Activated naive CD8-positive, alpha-beta T cell (primary cell): ENCODE measurements around the gene TPSG1.

ENCODE experiments used
- H3K27ac Mint-ChIP-seq: one replicate; pipeline ENCODE4 v1.8.0; 2021; ENCODE audit warnings: mixed read lengths
- H3K27me3 Mint-ChIP-seq: one replicate; pipeline ENCODE4 v1.8.0; 2021; ENCODE audit warnings: mixed read lengths
- H3K36me3 Mint-ChIP-seq: one replicate; pipeline ENCODE4 v1.8.0; 2021; ENCODE audit warnings: mixed read lengths
- H3K4me1 Mint-ChIP-seq: one replicate; pipeline ENCODE4 v1.8.0; 2021; ENCODE audit warnings: low read depth, mixed read lengths
- H3K4me3 Mint-ChIP-seq: one replicate; pipeline ENCODE4 v1.8.0; 2021; ENCODE audit warnings: mild to moderate bottlenecking, mixed read lengths
- H3K9me3 Mint-ChIP-seq: one replicate; pipeline ENCODE4 v1.8.0; 2021; ENCODE audit warnings: low read depth, mixed read lengths

TPSG1 gene

DNA sequence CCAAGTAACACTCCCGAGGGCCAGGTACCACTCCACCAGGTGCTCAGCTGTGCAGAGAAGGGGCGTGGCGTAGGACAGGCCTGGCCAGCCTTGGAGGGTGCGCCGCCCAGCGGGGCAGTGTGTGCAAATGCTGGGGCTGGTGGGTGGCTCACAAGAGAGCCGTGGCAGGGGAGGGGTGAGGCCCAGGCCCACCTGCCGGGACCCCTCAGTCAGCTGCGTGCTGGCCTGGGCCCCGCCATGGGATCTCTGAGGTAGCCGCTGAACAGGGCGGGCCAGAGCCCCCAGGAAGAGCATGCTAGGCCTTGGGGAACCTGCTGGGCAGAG, 8.8 kb downstream of the TPSG1 start:
- Mint-ChIP-seq H3K27me3 (no peaks in the 10 kb centered on the region), H3K9me3 (no peaks in the 10 kb centered on the region), H3K4me1 (no peaks in the 10 kb centered on the region), H3K36me3 (no peaks in the 10 kb centered on the region), H3K4me3 (no peak overlapping the region), H3K27ac (no peak overlapping the region)

DNA sequence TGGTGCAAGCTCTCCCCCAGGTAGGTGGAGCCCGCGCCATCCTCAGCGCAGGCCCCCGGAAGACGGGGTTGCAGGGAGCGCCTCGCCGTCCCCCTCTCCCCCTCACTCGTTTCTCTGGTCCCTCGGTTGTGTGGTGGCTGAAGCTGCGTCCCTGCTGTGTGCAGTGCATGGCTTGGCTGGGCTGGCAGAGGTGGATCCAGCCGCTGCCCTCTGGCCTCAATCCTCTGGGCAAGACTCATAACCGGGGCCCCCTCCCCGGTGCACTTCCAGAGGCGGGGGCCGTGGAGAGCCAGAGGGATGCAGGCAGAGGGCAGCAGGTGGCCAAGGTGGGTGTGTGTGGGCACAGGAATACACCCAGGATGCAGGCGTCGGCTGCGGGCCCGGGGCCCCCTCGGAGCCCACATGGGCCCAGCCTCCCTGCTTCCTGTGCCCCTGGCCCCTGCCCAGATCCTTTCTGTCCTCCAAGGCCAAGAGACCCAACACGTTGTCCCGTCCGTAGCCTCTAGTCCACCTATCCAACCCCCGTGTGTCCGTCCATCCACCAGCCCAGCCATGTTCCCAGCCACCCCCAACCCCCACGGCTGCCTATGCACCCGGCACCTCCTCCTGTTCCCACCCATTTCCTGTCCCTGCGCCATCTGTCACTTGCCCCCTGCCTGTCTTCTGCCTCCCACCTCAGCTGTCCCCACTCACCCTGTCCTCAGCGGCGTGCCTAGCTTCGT, 9.3 kb downstream of the TPSG1 start:
- H3K36me3 Mint-ChIP-seq: no peaks in the 10 kb centered on the region
- no peak overlapping the region for H3K27ac Mint-ChIP-seq
- H3K4me3 Mint-ChIP-seq: no peak overlapping the region
- H3K27me3 Mint-ChIP-seq: no peaks in the 10 kb centered on the region
- H3K9me3 Mint-ChIP-seq: no peaks in the 10 kb centered on the region
- no peaks in the 10 kb centered on the region for H3K4me1 Mint-ChIP-seq

DNA sequence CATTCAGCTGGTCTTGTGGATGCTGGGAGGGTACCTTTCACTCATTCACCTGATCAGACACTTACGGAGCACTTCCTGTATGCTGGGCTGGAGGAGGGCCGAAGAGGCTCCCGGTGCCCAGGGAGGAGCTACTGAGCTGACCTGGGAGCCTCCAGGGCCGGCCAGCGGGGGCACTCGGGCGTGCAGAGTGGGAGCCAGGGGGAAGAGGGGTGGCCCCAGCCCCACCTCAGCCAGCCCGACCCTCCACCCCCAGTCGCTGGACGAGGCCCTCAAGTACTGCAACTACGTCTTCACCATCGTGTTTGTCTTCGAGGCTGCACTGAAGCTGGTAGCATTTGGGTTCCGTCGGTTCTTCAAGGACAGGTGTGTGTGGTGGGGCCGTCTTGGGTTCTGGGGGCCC, 10.3 kb downstream of the TPSG1 start:
- Mint-ChIP-seq H3K27me3 (no peaks in the 10 kb centered on the region), H3K4me3 (no peak overlapping the region), H3K36me3 (no peaks in the 10 kb centered on the region), H3K9me3 (no peaks in the 10 kb centered on the region), H3K27ac (no peak overlapping the region), H3K4me1 (no peaks in the 10 kb centered on the region)

DNA sequence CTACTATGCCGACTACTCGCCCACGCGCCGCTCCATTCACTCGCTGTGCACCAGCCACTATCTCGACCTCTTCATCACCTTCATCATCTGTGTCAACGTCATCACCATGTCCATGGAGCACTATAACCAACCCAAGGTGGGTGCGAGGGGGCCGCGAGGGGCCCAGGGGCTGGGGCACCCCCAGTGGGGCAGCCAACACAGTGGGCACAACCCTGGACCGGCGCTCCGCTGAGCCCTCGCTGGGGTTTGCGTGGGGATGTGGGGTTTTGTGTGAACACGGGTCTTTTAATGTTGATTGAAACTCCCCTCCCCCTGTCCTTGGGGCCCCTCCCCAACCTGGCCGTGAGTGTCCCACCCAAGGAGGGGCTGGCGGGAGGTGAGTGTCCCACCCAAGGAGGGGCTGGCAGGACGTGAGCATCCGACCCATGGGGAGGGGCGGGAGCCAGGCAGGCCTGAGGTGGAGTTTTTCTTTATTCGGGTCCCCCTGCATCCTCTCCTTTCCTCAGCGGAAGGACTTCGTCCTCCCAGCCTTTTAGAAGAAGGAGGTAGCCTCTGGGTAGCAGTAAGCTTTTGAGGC, 11.2 kb downstream of the TPSG1 start:
- Mint-ChIP-seq H3K36me3 (no peaks in the 10 kb centered on the region), H3K9me3 (no peaks in the 10 kb centered on the region), H3K4me3 (no peak overlapping the region), H3K27me3 (no peaks in the 10 kb centered on the region), H3K27ac (no peak overlapping the region), H3K4me1 (no peaks in the 10 kb centered on the region)

DNA sequence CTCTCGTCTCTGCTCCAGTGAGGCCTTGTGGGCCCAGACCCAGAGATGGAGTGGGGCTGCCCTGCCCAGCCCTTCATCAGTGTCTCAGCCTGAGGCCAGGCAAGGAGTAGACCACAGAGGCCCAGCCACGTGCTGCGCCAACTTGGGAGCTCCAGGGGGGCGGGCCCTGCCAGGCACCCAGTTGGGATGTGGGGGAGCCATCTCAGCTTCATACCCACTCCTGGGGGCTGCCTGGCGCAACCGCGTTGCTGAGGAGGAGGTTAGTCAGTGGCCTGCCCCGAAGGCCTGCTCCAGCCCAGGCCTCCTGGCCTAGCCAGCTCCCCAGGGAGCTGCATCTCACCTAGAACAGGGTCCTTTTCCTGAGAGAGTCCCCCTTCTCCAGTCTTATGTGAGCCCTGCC, 11.8 kb downstream of the TPSG1 start:
- Mint-ChIP-seq H3K36me3 (no peaks in the 10 kb centered on the region), H3K27me3 (no peaks in the 10 kb centered on the region), H3K4me3 (no peak overlapping the region), H3K9me3 (no peaks in the 10 kb centered on the region), H3K4me1 (peaks cover 2% of the 10 kb centered on the region), H3K27ac (no peak overlapping the region)

DNA sequence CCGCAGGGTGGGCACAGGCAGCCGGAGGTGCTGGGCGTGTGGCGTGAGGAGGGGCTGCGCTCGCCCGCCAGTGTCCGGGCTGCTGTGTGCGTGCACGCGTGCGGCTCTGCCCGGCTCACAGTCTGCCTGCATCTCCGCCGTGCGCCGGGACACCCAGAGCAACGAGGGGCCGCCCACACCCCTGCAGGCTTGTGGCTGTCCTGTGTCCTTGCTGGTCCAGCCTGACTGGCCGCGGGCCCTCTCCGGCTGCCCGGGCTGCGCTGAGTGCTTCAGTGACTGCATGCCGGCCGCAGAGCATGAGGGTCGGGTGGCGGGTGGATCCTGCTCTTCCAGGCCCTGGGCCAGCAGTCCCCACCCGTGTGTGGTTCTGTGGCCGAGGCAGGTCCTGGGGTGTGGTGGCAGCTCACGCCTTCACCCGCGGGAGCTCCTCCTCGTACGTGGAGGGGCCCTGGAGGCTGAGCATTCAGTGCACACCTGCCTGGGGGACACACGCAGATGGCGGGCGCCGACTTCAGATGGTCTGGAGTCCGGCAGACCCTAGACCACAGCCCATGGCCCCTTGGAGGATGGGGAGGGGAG, 12.4 kb downstream of the TPSG1 start:
- Mint-ChIP-seq H3K4me3 (no peak overlapping the region), H3K27me3 (no peaks in the 10 kb centered on the region), H3K9me3 (no peaks in the 10 kb centered on the region), H3K27ac (no peak overlapping the region), H3K4me1 (peaks cover 3% of the 10 kb centered on the region), H3K36me3 (no peaks in the 10 kb centered on the region)

DNA sequence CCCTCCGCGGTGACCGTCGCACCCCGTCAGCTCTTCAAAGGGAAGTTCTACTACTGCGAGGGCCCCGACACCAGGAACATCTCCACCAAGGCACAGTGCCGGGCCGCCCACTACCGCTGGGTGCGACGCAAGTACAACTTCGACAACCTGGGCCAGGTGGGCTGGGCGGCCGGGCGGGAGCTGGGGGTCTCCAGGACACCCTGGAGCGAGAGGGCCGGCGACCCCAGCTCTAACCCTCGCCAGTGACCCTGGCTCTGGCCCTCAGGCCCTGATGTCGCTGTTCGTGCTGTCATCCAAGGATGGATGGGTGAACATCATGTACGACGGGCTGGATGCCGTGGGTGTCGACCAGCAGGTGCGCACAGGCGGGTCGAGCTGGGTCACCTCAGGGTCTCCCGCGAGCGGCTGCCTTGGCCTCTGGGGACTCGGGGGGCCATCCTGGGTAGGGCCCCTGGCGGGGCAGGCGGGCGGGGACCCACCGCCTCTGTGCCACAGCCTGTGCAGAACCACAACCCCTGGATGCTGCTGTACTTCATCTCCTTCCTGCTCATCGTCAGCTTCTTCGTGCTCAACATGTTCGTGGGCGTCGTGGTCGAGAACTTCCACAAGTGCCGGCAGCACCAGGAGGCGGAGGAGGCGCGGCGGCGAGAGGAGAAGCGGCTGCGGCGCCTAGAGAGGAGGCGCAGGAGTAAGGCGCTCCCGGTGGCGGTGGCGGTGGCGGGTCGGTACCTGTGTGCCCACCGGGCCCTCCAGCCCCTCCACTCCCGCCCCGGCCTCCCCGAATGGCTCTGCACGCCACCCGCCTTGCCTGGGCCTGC, 13.4 kb downstream of the TPSG1 start:
- Mint-ChIP-seq H3K4me3 (no peak overlapping the region), H3K36me3 (no peaks in the 10 kb centered on the region), H3K4me1 (peaks cover 3% of the 10 kb centered on the region), H3K9me3 (no peaks in the 10 kb centered on the region), H3K27me3 (no peaks in the 10 kb centered on the region), H3K27ac (no peak overlapping the region)

DNA sequence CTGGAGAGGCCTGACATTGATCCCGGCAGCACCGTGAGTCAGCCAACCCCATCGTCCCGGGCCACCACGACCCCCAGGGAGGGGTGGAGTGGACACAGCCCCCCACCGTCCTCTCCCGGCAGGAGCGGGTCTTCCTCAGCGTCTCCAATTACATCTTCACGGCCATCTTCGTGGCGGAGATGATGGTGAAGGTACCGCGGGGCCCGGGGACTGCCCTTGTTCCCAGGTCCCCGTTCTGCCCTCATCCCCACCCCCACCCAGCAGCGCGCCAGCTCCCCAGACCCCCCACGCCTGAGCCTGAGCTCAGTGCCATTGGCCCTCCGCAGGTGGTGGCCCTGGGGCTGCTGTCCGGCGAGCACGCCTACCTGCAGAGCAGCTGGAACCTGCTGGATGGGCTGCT, 14.6 kb downstream of the TPSG1 start:
- Mint-ChIP-seq H3K4me3 (no peak overlapping the region), H3K27ac (no peak overlapping the region), H3K9me3 (no peaks in the 10 kb centered on the region), H3K36me3 (no peaks in the 10 kb centered on the region), H3K4me1 (peaks cover 3% of the 10 kb centered on the region), H3K27me3 (no peaks in the 10 kb centered on the region)

DNA sequence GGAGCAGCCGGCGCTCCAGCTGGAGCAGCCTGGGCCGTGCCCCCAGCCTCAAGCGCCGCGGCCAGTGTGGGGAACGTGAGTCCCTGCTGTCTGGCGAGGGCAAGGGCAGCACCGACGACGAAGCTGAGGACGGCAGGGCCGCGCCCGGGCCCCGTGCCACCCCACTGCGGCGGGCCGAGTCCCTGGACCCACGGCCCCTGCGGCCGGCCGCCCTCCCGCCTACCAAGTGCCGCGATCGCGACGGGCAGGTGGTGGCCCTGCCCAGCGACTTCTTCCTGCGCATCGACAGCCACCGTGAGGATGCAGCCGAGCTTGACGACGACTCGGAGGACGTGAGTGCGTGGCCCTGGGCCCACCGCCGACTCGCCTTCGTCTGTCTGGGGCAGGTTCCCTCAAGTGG, 16.0 kb downstream of the TPSG1 start:
- Mint-ChIP-seq H3K27me3 (no peaks in the 10 kb centered on the region), H3K4me1 (peaks cover 3% of the 10 kb centered on the region), H3K27ac (no peak overlapping the region), H3K36me3 (no peaks in the 10 kb centered on the region), H3K9me3 (no peaks in the 10 kb centered on the region), H3K4me3 (no peak overlapping the region)

DNA sequence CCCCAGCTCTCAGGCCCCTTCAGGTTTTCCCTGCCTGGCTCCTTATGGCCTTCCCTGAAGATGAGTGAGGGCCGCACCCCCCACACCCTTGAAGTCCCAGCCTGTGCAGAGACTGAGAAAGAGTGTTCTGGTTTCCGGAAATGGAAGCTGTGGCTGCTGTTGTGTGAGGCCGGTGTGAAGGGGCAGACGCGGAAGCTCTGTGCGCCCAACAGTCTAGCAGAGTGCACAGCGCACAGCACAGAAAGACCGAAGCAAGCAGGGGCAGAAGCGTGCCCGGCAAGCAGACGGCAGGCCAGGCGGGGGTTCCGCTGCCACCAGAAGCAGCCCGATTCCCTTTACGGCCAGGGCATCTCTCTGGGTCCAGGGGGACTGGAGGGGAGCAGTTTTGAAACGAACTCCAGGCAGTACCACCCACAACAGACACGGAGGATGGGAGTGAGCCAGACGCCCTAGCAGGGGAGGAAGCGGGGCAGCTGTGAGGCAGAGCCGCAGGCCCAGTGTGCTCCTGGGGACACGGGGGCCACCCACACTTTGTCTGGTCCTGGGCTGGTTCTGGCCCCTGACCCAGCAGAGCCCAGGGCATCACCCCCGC, 16.7 kb downstream of the TPSG1 start:
- peak overlapping the region; percentile 82 for H3K27ac Mint-ChIP-seq
- H3K27me3 Mint-ChIP-seq: no peaks in the 10 kb centered on the region
- peaks cover 3% of the 10 kb centered on the region for H3K4me1 Mint-ChIP-seq
- no peaks in the 10 kb centered on the region for H3K36me3 Mint-ChIP-seq
- H3K4me3 Mint-ChIP-seq: peak overlapping the region; percentile 59
- H3K9me3 Mint-ChIP-seq: no peaks in the 10 kb centered on the region

DNA sequence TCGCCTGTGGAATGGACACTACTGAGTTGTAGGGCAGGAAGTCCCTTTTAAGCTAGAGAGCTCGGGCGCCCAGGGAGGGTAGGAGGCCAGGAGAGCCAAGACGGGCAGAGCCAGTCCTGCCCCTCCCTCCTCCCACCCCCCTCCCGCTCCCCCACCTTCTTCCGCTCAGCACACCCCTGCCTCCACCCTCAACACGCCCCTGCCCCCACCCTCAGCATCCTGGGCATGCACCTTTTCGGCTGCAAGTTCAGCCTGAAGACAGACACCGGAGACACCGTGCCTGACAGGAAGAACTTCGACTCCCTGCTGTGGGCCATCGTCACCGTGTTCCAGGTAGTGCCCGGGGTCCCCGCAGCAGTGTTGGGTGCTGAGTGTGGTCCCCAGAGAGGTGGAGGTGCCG, 18.3 kb downstream of the TPSG1 start:
- H3K4me1 Mint-ChIP-seq: peaks cover 3% of the 10 kb centered on the region
- no peaks in the 10 kb centered on the region for H3K27me3 Mint-ChIP-seq
- H3K36me3 Mint-ChIP-seq: no peaks in the 10 kb centered on the region
- no peaks in the 10 kb centered on the region for H3K9me3 Mint-ChIP-seq
- no peak overlapping the region for H3K4me3 Mint-ChIP-seq
- H3K27ac Mint-ChIP-seq: no peak overlapping the region

DNA sequence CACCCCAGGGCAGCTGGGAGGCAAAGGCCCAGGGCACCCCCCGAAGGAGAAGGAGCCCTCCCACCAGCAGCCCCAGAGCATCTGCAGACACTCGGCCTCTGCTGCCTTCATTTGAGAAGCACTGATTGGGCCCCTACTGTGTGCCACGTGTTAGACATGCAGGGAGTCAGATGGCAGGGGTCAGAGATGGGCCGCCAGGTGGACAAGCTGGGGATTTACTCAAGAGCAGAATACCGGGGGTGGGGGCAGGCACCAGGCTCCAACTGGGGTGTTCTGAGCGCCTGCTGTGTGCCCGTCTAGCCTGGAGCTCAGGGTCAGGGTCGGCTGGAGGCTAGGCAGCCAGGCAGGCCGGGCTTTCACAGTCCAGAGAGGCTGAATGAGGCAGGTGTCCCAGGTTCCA, 18.7 kb downstream of the TPSG1 start:
- no peak overlapping the region for H3K4me3 Mint-ChIP-seq
- no peaks in the 10 kb centered on the region for H3K27me3 Mint-ChIP-seq
- no peaks in the 10 kb centered on the region for H3K36me3 Mint-ChIP-seq
- H3K9me3 Mint-ChIP-seq: no peaks in the 10 kb centered on the region
- no peak overlapping the region for H3K27ac Mint-ChIP-seq
- peaks cover 3% of the 10 kb centered on the region for H3K4me1 Mint-ChIP-seq

DNA sequence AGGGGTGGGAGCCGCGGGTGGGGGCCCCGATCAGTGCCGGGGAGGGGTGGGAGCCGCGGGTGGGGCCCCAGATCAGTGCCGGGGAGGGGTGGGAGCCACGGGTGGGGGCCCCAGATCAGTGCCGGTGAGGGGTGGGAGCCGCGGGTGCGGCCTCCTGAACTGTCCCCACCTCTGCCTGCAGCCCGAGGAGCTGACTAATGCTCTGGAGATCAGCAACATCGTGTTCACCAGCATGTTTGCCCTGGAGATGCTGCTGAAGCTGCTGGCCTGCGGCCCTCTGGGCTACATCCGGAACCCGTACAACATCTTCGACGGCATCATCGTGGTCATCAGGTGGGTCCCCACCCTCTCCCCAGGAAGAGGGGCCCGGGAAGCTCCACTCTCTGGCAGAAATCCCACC, 20.1 kb downstream of the TPSG1 start:
- H3K9me3 Mint-ChIP-seq: no peaks in the 10 kb centered on the region
- H3K27me3 Mint-ChIP-seq: no peaks in the 10 kb centered on the region
- no peaks in the 10 kb centered on the region for H3K36me3 Mint-ChIP-seq
- H3K4me1 Mint-ChIP-seq: peaks cover 3% of the 10 kb centered on the region
- H3K27ac Mint-ChIP-seq: no peak overlapping the region
- H3K4me3 Mint-ChIP-seq: no peak overlapping the region

DNA sequence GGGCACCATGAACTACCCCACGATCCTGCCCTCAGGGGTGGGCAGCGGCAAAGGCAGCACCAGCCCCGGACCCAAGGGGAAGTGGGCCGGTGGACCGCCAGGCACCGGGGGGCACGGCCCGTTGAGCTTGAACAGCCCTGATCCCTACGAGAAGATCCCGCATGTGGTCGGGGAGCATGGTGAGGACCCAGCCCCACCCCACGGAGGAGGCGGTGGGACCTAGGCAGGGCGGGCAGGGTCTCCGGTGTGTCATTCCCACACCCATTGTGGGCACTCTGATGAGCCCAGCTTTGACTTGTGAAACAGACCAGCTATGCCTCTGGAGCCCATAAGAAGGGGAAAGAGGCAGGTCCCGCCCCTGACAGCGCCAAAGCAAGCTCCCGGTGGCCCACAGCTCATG, 22.8 kb downstream of the TPSG1 start:
- no peaks in the 10 kb centered on the region for H3K36me3 Mint-ChIP-seq
- no peak overlapping the region for H3K4me3 Mint-ChIP-seq
- H3K27me3 Mint-ChIP-seq: no peaks in the 10 kb centered on the region
- no peaks in the 10 kb centered on the region for H3K9me3 Mint-ChIP-seq
- no peaks in the 10 kb centered on the region for H3K4me1 Mint-ChIP-seq
- no peak overlapping the region for H3K27ac Mint-ChIP-seq

DNA sequence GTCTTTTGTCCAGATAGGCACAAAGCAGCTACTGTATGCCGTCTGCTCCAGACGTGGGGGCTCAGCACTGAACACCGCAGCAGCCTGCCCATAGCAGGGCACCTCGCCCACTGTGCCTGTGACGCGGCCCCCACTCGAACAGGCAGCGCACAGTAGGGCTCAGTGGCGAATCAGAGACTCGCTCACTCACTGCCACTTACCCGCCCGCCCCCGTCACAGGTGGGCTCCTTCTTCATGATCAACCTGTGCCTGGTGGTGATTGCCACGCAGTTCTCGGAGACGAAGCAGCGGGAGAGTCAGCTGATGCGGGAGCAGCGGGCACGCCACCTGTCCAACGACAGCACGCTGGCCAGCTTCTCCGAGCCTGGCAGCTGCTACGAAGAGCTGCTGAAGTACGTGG, 23.6 kb downstream of the TPSG1 start:
- Mint-ChIP-seq H3K4me1 (no peaks in the 10 kb centered on the region), H3K36me3 (no peaks in the 10 kb centered on the region), H3K27me3 (no peaks in the 10 kb centered on the region), H3K27ac (no peak overlapping the region), H3K4me3 (no peak overlapping the region), H3K9me3 (no peaks in the 10 kb centered on the region)
